Measurements from ENCODE around the gene BORCS6. TPM values are rescaled to one million over a fixed set of nuclear protein-coding genes. Genes with fewer than 3 reads are reported as not detected.

The BORCS6 gene
- total RNA-seq, 1 donor from 2014 or later: 5.8 TPM

DNA sequence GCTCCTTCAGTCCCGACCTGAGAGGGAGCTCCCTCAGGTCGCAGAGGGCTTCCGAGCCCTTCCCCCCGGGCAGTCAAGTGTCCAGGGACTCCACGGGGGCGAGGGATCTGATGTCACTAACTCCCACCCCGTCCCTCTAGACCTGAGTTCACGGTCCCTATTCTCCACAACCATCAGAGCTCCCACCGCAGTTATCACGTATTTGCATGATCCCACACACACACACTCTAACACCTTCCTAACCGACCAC is 34.1 kb downstream of the BORCS6 start:
- no peak for DNase-seq (ENCODE audit: low spot score)

DNA sequence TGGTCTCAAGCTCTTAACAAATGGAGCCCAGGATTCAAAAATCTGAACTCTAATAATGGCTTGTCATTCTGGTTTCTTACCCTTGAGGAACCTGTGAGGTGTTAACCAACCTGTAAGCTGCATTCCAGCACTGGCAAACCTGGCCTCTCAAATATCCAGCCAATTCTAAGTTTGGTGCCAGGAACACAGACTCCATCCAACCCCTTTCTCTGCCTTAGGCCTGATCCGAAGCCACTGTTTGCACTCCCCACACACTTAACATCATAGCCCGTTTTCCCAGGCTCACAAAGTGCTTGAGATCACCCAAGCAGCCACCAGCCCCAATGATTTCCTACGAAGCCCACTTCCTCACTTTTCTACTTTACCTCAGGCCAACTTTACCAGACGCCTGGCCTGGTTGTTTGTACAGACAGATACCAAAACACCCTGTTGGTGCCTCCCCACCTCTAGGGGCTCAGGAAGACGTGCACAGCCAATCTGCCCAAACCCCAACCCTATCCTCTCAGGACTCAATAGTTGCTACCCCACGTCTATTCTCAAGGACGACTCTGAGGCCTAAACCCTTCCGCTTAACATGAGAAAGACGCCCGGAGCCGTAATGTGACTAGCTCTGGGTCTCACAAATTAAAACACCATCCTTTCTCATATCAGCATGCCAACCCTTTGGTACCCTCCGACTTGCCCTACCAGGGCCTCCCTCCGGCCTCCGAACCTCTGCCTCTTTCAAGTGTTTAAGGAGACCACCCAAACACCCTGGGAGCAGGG is 34.6 kb downstream of the BORCS6 start:
- no peak for DNase-seq (ENCODE audit: low spot score)

DNA sequence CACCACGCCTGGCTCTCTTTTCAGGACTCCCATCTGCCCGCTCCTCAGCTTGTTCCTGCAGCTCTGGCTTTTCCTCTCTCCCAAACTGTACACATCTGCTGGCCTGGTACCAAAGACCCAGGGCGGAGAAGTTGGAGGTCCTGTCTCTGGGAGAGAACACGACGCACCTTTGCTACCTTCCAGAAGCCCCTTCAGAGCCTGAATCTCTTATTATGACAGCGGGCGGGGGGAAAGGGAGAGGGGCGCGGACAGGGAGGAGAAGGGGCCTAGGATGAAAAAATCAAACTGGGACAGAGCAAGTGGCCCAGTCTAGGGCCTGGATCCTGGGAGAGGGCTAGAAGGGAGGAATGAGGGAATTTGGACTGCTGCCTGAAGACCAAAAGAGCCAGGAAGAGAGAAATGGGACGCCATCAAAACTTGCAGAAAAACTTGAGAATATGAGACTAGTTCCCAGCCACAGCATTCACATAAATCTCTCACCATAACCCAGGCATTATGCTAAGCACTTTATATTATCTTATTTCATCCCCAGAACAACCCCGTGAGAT is 35.3 kb downstream of the BORCS6 start:
- no peak for DNase-seq (ENCODE audit: low spot score)

DNA sequence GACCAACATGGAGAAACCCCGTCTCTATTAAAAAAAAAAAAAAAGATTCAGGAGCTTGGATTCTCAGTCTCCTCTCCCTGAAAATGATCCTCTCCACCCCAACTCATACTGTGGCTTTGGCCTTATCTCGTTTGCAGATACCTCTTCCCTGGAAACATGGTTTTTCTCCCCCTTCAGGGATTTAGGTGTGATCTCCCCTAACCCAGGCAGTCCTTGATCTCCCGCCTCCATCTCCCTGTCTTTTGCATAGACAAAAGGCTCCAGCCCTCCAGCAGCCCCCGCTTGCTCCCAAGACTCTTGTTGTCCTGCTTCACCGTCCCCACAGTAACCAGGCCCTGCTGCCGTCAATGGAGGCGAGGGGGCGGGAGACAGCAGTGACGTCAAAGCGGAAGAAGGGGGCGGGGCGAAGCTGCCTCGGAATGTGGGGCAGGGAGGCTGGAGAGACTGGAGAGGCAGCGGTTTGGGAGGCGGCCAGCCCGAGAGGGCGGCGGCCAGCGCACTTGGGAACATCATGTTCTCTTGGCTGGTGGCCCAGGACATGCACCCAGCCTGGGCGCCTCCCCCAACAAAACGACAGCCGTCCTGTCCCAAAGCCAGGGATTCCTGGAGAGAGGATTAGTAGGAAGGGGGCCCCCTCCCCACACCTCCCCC is 35.9 kb downstream of the BORCS6 start:
- DNase-seq (ENCODE audit: low spot score): peak; percentile 100

DNA sequence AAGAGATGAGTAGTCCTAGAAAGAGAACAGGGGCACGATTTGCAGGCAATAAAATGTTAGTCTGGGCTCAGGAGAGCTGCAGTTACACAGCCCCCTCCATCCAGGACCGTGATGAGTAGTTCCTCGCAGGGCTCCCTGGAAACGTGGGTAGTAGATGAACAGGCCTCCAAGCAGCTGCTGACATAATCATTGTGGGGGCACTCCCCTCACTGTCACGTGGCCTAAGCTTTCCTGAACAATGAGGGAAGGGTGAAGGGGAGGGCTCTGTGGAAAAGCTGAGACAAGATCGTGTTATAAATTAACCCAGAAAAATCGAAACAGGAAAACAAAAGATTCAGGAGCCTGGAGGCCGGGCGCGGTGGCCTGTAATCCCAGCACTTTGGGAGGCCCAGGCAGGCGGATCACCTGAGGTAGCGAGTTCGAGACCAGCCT is 36.4 kb downstream of the BORCS6 start:
- no peak for DNase-seq (ENCODE audit: low spot score)

DNA sequence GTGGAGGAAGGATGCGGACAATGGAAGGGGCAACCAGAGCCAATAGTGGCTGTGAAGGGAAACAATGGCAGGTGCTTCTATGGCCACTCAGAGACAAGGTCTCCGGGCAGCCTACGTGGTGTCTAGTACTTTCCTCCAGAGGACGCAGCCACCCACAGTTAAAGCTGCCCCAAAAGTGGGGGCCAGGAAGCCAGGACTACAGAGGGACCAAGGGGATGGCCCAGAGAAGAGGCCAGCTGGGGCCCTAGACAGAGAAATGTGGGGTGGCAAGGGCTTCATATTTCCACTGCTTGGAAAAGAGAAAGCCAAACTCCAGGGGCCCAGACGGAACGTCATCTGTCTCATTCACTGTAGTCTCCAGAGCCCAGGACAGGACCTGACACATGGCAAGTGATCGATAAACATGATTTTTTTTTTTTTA is 36.9 kb downstream of the BORCS6 start:
- DNase-seq (ENCODE audit: low spot score): no peak

DNA sequence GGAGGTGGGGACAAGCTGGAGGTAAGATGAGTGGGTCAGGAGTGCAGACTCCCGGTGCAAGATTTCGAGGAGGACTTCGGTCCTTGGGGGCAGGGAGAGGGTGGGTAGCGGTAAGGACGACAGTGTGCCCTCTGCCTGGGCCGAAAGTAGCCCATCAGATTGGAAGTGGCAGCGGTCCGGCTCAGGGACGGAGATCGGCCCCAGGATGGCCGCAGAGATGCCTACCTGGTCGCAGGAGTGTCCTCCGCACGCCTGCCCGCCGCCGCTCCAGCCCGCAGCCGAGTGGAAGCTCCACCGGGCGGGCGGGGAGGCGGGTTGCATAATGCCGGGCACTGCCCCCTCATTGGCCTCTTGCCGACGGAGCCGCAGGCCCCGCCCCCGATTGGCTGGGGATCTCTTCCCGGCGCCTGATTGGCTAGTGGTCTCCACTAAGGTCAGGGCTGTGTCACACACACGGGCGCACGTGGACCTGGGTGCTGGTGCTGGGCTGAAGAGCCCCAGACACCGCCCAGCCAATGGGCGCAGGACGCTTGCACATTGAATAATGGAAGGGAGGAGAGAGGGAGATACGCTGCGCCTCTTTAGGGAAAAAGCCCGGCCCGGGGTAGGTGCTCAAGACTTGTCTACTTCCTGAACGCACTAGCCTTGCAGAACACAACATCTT is 37.7 kb downstream of the BORCS6 start, which contains the start of gene PER1:
TSS of gene PER1 (minus strand) at position 293 of the 664 bp plus-strand sequence. CDS start 1,698 bp downstream, outside the sequence.
- DNase-seq (ENCODE audit: low spot score): peak; percentile 99

DNA sequence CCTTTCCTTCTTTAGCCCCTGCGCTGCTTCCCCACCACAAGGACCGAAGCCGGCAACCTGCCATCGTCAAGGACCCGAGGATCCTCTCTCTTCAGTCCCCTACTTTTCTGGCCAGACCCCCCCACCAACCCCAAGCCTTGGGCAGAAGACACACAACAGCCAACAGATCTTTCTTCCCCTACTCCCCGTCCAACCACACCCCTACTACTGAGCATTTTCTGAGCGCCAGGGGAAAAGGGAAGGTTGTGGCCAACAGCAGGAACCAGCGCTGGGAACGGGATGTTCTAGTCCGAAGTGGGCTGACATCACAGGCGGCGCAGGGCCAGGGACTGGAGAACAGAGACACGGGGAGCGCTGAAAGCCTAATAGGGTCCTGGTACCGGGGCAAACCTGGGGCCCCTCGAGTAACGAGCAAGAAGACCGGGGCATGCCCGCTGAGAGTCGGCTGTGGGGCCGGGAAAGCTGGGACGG is 38.3 kb downstream of the BORCS6 start:
- DNase-seq (ENCODE audit: low spot score): no peak

DNA sequence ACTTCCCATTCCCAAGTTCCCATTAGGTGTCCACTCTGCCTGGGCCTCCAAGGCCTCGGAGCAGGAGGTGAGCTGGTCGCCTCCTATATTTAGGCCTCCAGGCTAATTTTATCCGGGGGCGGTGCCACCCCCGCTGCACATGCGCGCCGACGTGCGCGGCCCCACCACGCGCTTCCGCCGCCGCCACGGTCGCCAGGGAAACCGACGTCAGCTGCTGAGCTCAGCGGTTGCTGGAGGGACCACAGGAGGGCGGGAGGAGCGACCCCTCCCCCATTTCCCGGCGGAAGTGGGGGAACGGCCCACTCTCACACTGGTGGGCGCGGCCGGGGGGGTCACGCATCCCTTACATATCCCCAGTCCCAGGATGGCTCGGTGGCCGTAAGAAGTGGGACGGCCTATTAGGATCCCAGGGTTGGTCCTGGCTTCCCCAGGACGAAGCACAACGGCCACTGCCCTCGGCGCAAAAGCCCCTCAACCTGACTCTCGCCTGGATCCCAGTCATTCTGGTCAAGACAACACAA is 38.8 kb downstream of the BORCS6 start:
- peak; percentile 98 for DNase-seq (ENCODE audit: low spot score)

DNA sequence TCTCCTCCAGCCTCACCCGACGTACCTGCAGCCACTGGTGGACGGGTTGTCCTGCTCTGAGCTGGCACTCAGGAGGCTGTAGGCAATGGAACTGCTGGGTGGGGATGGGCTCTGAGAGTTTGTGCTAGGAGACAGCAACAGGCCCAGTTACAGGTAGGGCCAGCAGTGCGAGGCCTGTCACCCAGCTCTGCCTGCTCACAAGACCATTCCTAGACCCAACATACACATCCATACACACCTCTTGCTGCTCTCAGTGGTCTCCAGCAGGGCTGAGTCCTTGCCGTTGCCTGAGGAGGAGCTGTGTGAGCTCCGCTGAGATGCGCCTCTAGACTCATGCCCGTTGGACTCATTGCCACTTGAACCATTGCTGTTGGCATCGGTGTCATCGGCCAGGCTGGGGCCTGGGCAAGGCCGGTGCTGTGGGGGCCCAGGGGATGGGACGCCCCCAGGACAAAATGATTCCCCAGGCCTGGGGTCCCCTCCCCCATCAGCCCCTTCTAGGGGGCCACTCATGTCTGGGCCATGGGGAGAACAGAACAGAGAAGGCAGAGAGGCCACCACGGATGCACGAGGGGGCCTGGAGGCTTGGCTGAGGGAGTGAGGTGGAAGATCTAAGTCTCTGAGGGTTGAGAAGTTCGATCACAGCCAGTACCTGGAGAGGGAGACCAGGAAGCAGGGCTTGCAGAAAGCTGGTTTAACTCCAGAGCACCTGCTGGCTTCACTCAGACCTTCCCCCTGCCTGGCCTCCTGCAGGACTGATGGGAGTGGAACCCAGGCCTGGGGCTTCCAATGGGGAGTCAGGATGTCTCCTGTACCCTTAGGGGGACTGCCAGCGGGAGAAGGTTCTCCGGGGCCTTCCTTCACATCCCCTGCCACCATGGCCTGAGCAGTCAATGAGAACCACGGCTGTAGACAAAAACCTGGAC is 39.5 kb downstream of the BORCS6 start:
- no peak for DNase-seq (ENCODE audit: low spot score)

DNA sequence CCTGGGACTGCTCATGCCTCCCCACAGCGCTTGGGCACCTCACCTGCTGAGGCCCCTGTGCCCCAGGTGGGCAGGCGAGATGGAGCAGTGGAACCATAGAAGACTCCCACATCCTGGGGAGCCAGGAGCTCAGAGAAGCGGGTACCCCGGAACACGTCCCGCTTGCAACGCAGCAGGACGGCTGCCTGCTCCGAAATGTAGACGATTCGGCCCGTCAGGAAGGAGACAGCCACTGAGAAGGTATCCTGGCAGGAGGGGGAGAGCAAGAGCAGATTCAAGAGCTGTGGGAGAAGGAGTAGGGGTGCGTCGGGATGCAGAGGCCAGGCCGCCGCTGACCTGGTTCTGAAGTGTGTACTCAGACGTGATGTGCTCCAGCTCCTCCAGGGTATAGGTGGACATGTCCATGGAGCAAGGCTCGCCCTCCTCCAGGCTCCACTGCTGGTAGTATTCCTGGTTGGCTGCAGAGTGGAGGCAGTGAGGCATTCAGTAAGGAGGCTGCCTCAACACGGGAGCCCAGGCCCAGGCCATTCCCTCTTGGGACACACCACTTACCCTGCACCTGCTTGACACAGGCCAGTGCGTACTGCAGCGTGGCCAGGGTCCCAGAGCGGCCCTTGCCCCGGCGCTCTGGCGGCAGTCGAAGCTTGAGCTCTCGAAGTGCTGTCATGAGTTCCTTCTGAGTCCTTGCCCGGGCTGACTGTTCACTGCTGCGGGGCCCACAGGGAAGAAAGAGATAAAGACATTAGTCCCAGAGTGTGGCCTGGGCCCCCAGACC is 40.4 kb downstream of the BORCS6 start:
- DNase-seq (ENCODE audit: low spot score): no peak

DNA sequence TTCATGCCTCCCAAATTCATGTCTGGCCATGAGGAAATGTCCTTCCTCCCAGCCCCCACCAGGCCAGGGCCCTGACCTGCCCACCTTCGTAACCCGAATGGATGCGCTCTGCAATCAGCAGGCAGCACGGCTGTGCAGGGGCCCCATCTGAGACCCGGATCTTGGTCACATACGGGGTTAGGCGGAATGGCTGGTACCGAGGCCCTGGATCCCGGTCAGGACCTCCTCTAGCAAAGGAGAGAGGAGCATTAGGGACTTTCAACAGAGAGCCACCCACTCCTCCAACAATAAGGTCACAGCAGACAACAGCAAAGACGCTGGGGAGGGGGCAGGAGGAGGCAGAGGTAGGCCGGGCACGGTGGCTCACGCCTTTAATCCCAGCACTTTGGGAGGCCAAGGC is 41.4 kb downstream of the BORCS6 start:
- no peak for DNase-seq (ENCODE audit: low spot score)

DNA sequence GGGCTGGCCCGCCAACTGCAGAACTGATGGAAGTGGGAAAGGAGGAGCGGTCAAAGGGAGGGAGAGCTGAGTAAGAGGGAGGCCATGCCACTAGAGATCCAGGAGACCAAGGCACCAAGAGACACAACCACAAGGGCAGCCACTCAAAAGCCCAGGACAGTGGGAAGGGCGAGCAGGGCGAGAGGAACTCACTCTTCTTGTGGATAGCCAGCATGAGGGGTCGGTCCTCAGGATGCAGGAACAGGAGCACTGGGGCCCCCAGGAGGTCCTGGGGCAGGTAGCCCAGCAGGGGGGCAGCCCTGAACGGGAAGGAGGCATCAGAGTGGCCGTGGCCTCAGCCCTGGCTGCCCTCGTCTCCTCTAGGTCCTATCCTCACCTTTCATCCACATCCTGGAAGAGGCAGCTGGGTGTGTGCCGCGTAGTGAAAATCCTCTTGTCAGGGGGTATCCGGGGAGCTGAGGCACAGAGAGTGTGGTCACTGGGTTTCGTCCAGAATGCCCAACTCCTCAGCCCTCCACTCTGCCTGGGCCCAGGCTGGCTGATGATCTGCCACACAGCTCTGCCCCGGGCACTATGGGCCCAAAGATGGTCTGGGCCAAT is 42.1 kb downstream of the BORCS6 start:
- no peak for DNase-seq (ENCODE audit: low spot score)

DNA sequence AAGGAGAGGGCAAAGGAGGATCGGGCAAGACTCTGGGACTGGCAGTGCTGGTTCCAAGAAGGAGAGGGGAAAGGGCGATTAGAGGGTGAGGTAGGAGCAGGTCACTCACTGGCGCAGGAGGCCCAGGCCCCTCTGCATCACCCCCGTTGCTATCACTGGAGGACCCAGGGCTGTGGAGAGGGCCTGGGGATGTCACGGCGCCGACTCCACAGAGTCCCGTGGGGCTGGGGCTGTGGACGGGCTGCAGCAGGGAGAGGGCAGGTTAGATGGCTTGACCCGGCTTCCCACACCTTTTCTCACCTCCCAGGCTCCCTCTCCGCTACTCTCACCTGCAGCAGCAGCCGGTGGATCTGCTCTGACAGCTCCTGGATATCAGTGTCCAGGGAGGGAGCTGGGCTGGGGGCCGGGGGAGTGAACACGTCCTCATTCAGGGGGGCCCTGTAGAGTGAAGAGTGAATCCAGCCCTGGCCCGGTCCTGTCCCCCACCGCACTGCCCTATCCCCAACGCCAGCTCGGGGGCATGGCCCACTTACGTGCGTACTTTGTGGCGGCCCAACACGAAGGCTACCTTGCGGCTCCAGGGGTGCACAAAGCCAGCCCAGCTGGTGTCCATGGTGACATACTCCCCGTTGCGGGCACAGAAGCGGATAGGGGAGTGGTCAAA is 42.7 kb downstream of the BORCS6 start:
- DNase-seq (ENCODE audit: low spot score): no peak

DNA sequence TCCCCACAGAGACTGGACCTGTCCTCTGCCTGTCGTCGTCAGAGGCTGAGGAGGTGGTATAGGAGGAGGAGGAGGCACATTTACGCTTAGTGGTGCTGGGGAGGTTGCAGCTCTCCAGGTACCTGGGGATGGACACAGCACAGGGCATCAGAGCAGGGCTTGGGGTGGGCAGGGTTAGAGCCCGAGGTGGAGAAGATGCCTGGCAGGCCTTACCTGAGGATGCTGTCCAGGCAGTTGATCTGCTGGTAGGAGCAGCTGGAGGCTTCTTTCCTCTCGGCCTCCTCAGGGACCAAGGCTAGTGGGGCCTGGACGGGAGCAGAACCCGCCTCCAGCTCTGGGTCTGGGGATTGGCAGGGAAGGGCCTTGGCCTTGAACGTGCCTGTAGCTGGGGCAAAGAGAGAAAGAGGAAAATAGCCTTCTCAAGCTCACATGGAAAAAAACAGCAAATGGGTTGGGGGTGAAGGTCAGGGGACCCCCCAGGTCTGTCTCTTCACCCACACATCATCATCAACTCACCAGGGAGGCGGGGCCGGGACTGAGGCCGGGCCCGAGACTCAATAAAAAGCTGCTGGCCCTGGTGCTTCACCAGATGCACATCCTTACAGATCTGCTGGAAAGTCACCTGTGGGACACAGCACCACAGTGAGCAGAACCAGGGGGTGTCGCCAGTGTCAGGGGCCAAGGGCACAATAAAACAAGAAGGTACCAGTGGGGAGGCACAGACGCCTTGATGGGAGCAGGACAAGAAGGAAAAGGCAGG is 43.4 kb downstream of the BORCS6 start:
- no peak for DNase-seq (ENCODE audit: low spot score)

DNA sequence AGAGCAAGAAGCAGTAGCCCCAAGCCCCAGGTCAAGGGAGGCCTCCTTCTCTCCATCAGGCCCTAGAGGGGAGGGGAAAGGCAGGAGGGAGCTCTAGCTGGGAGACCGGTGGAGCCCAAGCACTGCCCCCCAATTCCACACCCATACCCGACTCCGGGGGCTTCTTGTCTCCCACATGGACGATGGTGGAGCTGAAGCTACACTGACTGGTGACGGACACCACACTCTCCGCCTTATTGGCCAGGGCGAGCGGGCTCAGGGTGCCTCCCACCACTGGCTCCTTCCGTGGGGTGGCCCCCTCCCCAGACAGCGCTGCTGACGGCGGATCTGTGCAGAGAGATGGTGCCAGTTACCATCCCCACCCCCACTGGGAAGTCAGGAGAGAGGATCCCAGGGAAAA is 44.2 kb downstream of the BORCS6 start:
- DNase-seq (ENCODE audit: low spot score): no peak

DNA sequence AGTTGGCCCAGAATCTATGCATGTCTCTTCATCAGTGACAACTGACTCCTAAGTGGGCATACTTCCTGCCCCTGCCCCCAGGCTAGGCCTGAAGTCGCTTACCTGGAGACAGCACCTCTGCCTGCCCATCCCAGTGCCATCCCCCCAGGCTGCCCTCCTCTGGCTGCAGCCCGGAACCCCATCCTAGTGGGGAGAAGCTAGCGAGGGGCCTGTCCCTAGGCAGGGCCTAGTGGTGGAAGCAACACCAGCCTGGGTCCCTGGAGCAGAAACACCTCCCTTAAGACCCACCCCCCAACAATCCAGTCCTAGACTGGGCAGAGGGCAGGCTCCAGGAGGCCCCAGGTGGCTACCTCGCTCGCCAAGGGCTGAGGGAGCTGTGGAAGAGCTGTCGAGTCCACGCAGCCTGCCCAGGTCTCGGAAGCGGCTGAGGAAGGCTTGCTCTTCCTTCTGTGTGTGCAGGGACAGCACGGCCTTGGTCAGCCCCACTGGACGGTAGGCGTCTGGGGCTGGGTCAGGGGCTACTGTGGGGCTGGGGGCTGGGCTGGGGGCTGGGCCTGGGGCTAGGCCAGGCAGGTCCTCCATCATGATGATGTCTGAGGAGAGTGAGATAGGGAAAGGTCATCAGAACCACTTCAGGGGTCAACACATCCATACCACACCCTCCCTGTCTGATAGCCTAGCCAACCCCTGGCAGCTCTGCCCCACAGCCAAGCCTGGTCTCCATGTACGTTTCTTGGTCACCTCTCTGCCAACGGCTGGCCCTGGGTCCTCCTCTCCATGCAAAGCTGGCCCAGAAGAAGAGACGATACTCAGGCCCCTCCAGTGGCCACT is 45.4 kb downstream of the BORCS6 start:
- DNase-seq (ENCODE audit: low spot score): no peak
